WTC11 (cell line): ENCODE data around the gene CACNA1A. TPM values are rescaled to one million over a fixed set of nuclear protein-coding genes. Genes with fewer than 3 reads are reported as not detected.
A peak's percentile ranks its signal among the peaks of the same experiment; 100 is the strongest.
"Not testable (repeated sequence)": the region's sequence is repeated elsewhere in the genome, so short reads cannot be mapped to it uniquely, and the experiment has no call there.

Experiments used
- ATAC-seq: fragments of 200-7000 bp; cut with Tn5 transposase; 2 replicates; pipeline ENCODE4 v1.10.0; 2021; ENCODE audit warnings: mild to moderate bottlenecking, moderate library complexity
- CTCF ChIA-PET: fragments of 300-600 bp; sonication (Branson Sonifier 250); formaldehyde crosslinking; loops from one replicate; lab custom pipeline; 2021; ENCODE audit warnings: antibody characterized with exemption; lab: Charles Lee
- POLR2A ChIA-PET: fragments of 350-600 bp; sonication (Branson Sonifier 250); formaldehyde crosslinking; loops from one replicate; lab custom pipeline; 2021; ENCODE audit warnings: antibody characterized with exemption; lab: Charles Lee
- DNase-seq: peaks from one replicate; pipeline ENCODE4 v3.0.0; 2021; ENCODE audit warnings: low spot score
- H3K27ac Mint-ChIP-seq: 2 replicates; pipeline ENCODE4 v1.8.0; 2021; ENCODE audit warnings: mixed read lengths
- H3K27me3 Mint-ChIP-seq: 2 replicates; pipeline ENCODE4 v1.8.0; 2021; ENCODE audit warnings: low read depth, mild to moderate bottlenecking, moderate library complexity, mixed read lengths
- H3K36me3 Mint-ChIP-seq: 2 replicates; pipeline ENCODE4 v1.8.0; 2021; ENCODE audit warnings: mixed read lengths
- H3K4me1 Mint-ChIP-seq: 2 replicates; pipeline ENCODE4 v1.8.0; 2022; ENCODE audit warnings: mixed read lengths
- H3K4me3 Mint-ChIP-seq: 2 replicates; pipeline ENCODE4 v1.8.0; 2021; ENCODE audit warnings: mild to moderate bottlenecking, moderate library complexity, mixed read lengths
- H3K9me3 Mint-ChIP-seq: 2 replicates; pipeline ENCODE4 v1.8.0; 2021; ENCODE audit warnings: mixed read lengths
- AFF4 ChIP-seq: sonication (generic); formaldehyde crosslinking; IDR thresholded peaks from 2 replicates; pipeline ENCODE4 v1.8.1; 2023; ENCODE audit warnings: mild to moderate bottlenecking, missing genetic modification reagents, borderline replicate concordance
- IRF2 ChIP-seq: sonication (generic); formaldehyde crosslinking; IDR thresholded peaks from 2 replicates; pipeline ENCODE4 v1.8.0; 2022; ENCODE audit warnings: low read depth, missing genetic modification reagents, borderline replicate concordance
- JAZF1 ChIP-seq: fragments of 250-450 bp; sonication (Bioruptor Pico); IDR thresholded peaks from 2 replicates; pipeline ENCODE4 v1.9.0; 2021; ENCODE audit warnings: moderate library complexity, mild to moderate bottlenecking, inconsistent platforms
- JUN ChIP-seq: sonication (generic); formaldehyde crosslinking; IDR thresholded peaks from 2 replicates; pipeline ENCODE4 v1.8.0; 2023; ENCODE audit warnings: mild to moderate bottlenecking, missing genetic modification reagents
- KAT7 ChIP-seq: sonication (generic); formaldehyde crosslinking; IDR thresholded peaks from 2 replicates; pipeline ENCODE4 v1.8.1; 2023; ENCODE audit warnings: missing genetic modification reagents, mild to moderate bottlenecking, borderline replicate concordance
- NFYB ChIP-seq: sonication (generic); formaldehyde crosslinking; conservative IDR thresholded peaks from 2 replicates; pipeline ENCODE4 v1.8.0; 2022; ENCODE audit warnings: low read depth, missing genetic modification reagents
- TEAD1 ChIP-seq: sonication (generic); formaldehyde crosslinking; IDR thresholded peaks from 2 replicates; pipeline ENCODE4 v1.8.0; 2022; ENCODE audit warnings: mild to moderate bottlenecking, missing genetic modification reagents
- ZNF121 ChIP-seq: sonication (generic); formaldehyde crosslinking; IDR thresholded peaks from 2 replicates; pipeline ENCODE4 v1.8.0; 2023; ENCODE audit warnings: missing genetic modification reagents
- ZNF263 ChIP-seq: sonication (generic); formaldehyde crosslinking; IDR thresholded peaks from 2 replicates; pipeline ENCODE4 v1.8.1; 2022; ENCODE audit warnings: low read depth, mild to moderate bottlenecking, moderate library complexity, missing genetic modification reagents
- total RNA-seq: library from RNA; stranded (reverse); gene quantifications from 3 replicates; pipeline ENCODE4 v1.2.3, GENCODE V29; 2021
- TF ChIP-seq, protein P1 (sequence below): fragments of 250-450 bp; sonication (Bioruptor Pico); IDR thresholded peaks from 2 replicates; pipeline ENCODE4 v1.9.0; 2021; ENCODE audit warnings: mild to moderate bottlenecking, borderline replicate concordance
- TF ChIP-seq, protein P2 (sequence below): sonication (generic); formaldehyde crosslinking; IDR thresholded peaks from 2 replicates; pipeline ENCODE4 v1.8.0; 2022; ENCODE audit warnings: missing genetic modification reagents
- TF ChIP-seq, protein P3 (sequence below): sonication (generic); formaldehyde crosslinking; IDR thresholded peaks from 2 replicates; pipeline ENCODE4 v1.8.1; 2022; ENCODE audit warnings: low read depth, missing genetic modification reagents, borderline replicate concordance
- TF ChIP-seq, protein P4 (sequence below): sonication (generic); formaldehyde crosslinking; IDR thresholded peaks from 2 replicates; pipeline ENCODE4 v1.8.1; 2023; ENCODE audit warnings: mild to moderate bottlenecking, moderate library complexity, missing genetic modification reagents
- TF ChIP-seq, protein P5 (sequence below): sonication (generic); formaldehyde crosslinking; IDR thresholded peaks from 2 replicates; pipeline ENCODE4 v1.8.0; 2022; ENCODE audit warnings: mild to moderate bottlenecking, missing genetic modification reagents

Gene CACNA1A
- total RNA-seq, 1 experiment from 2014 or later = 28.9 TPM

DNA sequence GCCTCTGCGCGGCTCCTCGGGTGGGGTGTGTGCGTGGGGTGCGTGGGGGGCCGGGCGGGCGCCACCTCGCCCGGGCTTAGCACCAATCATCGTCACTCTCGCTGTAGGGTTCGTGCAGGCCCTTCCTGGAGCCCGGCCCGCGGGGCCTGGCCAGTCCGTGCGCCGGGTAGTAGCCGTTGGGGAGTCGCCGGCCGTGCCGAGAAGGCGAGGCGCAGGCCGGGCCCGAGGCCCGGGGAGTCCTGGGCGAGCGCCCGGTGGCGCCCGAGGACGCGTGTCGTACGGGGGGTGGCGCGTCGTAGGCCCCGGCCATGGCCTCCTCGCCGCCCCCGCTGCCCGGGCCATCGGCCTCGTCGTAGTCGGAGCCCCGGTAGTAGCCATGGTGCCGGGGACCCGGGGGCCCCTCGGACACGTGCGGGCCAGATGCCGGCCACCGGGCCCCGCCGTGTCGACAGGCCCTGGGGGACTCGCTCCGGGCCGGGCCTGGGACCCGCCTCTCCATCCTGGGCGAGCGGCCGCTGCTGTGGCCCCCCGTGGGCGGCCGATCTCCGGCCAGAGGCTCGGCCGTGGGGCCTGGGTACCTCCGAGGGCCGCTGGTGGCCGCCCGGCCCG lies 298.9 kb downstream of the CACNA1A start:
- CTCF ChIA-PET = interaction anchor here (4.5 kb wide), 1 partner anchor 12 kb away, joined by 43 read pairs; no protein-coding TSS in a partner anchor

GRCh38 chr19:13206587-13206986 lies 299.7 kb downstream of the CACNA1A start:
- TF ChIP-seq ZNF121 (CRISPR knock-in tag) (no peak), IRF2 (no peak), TEAD1 (CRISPR knock-in tag) (no peak), ZNF263 (CRISPR knock-in tag) (no peak), KAT7 (CRISPR knock-in tag) (no peak), AFF4 (CRISPR knock-in tag) (no peak), JAZF1 (CRISPR knock-in tag) (no peak), JUN (no peak)
- TF ChIP-seq, protein P1, sequence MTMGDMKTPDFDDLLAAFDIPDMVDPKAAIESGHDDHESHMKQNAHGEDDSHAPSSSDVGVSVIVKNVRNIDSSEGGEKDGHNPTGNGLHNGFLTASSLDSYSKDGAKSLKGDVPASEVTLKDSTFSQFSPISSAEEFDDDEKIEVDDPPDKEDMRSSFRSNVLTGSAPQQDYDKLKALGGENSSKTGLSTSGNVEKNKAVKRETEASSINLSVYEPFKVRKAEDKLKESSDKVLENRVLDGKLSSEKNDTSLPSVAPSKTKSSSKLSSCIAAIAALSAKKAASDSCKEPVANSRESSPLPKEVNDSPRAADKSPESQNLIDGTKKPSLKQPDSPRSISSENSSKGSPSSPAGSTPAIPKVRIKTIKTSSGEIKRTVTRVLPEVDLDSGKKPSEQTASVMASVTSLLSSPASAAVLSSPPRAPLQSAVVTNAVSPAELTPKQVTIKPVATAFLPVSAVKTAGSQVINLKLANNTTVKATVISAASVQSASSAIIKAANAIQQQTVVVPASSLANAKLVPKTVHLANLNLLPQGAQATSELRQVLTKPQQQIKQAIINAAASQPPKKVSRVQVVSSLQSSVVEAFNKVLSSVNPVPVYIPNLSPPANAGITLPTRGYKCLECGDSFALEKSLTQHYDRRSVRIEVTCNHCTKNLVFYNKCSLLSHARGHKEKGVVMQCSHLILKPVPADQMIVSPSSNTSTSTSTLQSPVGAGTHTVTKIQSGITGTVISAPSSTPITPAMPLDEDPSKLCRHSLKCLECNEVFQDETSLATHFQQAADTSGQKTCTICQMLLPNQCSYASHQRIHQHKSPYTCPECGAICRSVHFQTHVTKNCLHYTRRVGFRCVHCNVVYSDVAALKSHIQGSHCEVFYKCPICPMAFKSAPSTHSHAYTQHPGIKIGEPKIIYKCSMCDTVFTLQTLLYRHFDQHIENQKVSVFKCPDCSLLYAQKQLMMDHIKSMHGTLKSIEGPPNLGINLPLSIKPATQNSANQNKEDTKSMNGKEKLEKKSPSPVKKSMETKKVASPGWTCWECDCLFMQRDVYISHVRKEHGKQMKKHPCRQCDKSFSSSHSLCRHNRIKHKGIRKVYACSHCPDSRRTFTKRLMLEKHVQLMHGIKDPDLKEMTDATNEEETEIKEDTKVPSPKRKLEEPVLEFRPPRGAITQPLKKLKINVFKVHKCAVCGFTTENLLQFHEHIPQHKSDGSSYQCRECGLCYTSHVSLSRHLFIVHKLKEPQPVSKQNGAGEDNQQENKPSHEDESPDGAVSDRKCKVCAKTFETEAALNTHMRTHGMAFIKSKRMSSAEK (CRISPR knock-in tag) = no peak
- TF ChIP-seq, protein P2, sequence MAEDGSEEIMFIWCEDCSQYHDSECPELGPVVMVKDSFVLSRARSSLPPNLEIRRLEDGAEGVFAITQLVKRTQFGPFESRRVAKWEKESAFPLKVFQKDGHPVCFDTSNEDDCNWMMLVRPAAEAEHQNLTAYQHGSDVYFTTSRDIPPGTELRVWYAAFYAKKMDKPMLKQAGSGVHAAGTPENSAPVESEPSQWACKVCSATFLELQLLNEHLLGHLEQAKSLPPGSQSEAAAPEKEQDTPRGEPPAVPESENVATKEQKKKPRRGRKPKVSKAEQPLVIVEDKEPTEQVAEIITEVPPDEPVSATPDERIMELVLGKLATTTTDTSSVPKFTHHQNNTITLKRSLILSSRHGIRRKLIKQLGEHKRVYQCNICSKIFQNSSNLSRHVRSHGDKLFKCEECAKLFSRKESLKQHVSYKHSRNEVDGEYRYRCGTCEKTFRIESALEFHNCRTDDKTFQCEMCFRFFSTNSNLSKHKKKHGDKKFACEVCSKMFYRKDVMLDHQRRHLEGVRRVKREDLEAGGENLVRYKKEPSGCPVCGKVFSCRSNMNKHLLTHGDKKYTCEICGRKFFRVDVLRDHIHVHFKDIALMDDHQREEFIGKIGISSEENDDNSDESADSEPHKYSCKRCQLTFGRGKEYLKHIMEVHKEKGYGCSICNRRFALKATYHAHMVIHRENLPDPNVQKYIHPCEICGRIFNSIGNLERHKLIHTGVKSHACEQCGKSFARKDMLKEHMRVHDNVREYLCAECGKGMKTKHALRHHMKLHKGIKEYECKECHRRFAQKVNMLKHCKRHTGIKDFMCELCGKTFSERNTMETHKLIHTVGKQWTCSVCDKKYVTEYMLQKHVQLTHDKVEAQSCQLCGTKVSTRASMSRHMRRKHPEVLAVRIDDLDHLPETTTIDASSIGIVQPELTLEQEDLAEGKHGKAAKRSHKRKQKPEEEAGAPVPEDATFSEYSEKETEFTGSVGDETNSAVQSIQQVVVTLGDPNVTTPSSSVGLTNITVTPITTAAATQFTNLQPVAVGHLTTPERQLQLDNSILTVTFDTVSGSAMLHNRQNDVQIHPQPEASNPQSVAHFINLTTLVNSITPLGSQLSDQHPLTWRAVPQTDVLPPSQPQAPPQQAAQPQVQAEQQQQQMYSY = no peak
- TF ChIP-seq, protein P3, sequence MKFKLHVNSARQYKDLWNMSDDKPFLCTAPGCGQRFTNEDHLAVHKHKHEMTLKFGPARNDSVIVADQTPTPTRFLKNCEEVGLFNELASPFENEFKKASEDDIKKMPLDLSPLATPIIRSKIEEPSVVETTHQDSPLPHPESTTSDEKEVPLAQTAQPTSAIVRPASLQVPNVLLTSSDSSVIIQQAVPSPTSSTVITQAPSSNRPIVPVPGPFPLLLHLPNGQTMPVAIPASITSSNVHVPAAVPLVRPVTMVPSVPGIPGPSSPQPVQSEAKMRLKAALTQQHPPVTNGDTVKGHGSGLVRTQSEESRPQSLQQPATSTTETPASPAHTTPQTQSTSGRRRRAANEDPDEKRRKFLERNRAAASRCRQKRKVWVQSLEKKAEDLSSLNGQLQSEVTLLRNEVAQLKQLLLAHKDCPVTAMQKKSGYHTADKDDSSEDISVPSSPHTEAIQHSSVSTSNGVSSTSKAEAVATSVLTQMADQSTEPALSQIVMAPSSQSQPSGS = no peak
- TF ChIP-seq, protein P4, sequence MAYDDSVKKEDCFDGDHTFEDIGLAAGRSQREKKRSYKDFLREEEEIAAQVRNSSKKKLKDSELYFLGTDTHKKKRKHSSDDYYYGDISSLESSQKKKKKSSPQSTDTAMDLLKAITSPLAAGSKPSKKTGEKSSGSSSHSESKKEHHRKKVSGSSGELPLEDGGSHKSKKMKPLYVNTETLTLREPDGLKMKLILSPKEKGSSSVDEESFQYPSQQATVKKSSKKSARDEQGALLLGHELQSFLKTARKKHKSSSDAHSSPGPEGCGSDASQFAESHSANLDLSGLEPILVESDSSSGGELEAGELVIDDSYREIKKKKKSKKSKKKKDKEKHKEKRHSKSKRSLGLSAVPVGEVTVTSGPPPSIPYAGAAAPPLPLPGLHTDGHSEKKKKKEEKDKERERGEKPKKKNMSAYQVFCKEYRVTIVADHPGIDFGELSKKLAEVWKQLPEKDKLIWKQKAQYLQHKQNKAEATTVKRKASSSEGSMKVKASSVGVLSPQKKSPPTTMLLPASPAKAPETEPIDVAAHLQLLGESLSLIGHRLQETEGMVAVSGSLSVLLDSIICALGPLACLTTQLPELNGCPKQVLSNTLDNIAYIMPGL = no peak
- TF ChIP-seq, protein P5, sequence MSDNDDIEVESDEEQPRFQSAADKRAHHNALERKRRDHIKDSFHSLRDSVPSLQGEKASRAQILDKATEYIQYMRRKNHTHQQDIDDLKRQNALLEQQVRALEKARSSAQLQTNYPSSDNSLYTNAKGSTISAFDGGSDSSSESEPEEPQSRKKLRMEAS (CRISPR knock-in tag) = no peak
- ATAC-seq = no peak
- peak overlapping the region; percentile 78; the same call in 1 of the 2 replicates for H3K27ac Mint-ChIP-seq
- H3K4me3 Mint-ChIP-seq = no peak overlapping the region
- 0 out of 2 replicates have a peak, but pooled peaks cover 2% of the 10 kb centered on the region for H3K4me1 Mint-ChIP-seq
- H3K36me3 Mint-ChIP-seq = no peaks in the 10 kb centered on the region
- ChIA-PET POLR2A (interaction anchor here (0.6 to 0.7 kb wide), 3 partner anchors 31 to 970 kb away, joined by 3 to 5 read pairs (median 4); no protein-coding TSS in a partner anchor), CTCF (interaction anchor here (0.6 to 4.5 kb wide), 3 partner anchors 11 to 45 kb away, joined by 3 to 43 read pairs (median 3); no protein-coding TSS in a partner anchor)
- no peak for DNase-seq
- no peaks in the 10 kb centered on the region for H3K27me3 Mint-ChIP-seq
- H3K9me3 Mint-ChIP-seq = no peaks in the 10 kb centered on the region

More for the DNA sequence above, 298.9 kb downstream of the CACNA1A start:
- Mint-ChIP-seq H3K27me3 (no peaks in the 10 kb centered on the region), H3K9me3 (no peaks in the 10 kb centered on the region), H3K27ac (no peak overlapping the region), H3K4me3 (no peak overlapping the region), H3K4me1 (0 out of 2 replicates have a peak, but pooled peaks cover 2% of the 10 kb centered on the region), H3K36me3 (no peaks in the 10 kb centered on the region)
- DNase-seq = no peak
- POLR2A ChIA-PET = no interaction called here
- peak; percentile 9; the same call in 1 of the 2 replicates for ATAC-seq
- no peak for TF ChIP-seq NFYB

- H3K27ac Mint-ChIP-seq, H3K36me3 Mint-ChIP-seq, H3K27me3 Mint-ChIP-seq, H3K4me3 Mint-ChIP-seq, H3K9me3 Mint-ChIP-seq, H3K4me1 Mint-ChIP-seq, DNase-seq, CTCF ChIA-PET, ATAC-seq: not testable (repeated sequence)
- POLR2A ChIA-PET = interaction anchor here (0.6 kb wide), 1 partner anchor 1125 kb away, joined by 5 read pairs; no protein-coding TSS in a partner anchor
Measured at GRCh38 chr19:13202112-13202511, 304.2 kb downstream of the CACNA1A start.
